NCI-H2107 (cell line): ENCODE measurements around the gene SLC22A15.

ENCODE experiments used
- DNase-seq: peaks from one replicate; lab custom pipeline; 2025; lab: John Stamatoyannopoulos, UW

The SLC22A15 gene

GRCh38 chr1:116104667-116105066 is 128.4 kb downstream of the SLC22A15 start:
- no peak for DNase-seq

GRCh38 chr1:116105996-116106395 is 129.7 kb downstream of the SLC22A15 start:
- DNase-seq: no peak

- no peak for DNase-seq
These were observed 130.3 kb downstream of the SLC22A15 start for GRCh38 chr1:116106646-116107045.

- no peak for DNase-seq
These were observed 131.1 kb downstream of the SLC22A15 start for GRCh38 chr1:116107371-116107770.

GRCh38 chr1:116110567-116111523 is 134.5 kb downstream of the SLC22A15 start, which contains the start of gene MAB21L3:
MAB21L3 (plus strand) TSS chr1:116111399; CDS start chr1:116112616, 1,217 bp downstream.
- no peak for DNase-seq

GRCh38 chr1:116111524-116112021 is 135.3 kb downstream of the SLC22A15 start:
- DNase-seq: no peak

GRCh38 chr1:116112388-116113140 is 136.3 kb downstream of the SLC22A15 start:
- DNase-seq: no peak

GRCh38 chr1:116113615-116114014 is 137.3 kb downstream of the SLC22A15 start:
- no peak for DNase-seq

- no peak for DNase-seq
These were observed 139.4 kb downstream of the SLC22A15 start for GRCh38 chr1:116115476-116116439.

- no peak for DNase-seq
These were observed 142.2 kb downstream of the SLC22A15 start for GRCh38 chr1:116118471-116118870.
